BJ (cell line): ENCODE data around the gene ADGRE2. TPM values are rescaled to one million over a fixed set of nuclear protein-coding genes. Genes with fewer than 3 reads are reported as not detected.

Experiments used
- CTCF ChIA-PET: fragments of 350-600 bp; formaldehyde crosslinking; extraction: SDS; loops from one replicate; lab custom pipeline; 2021; ENCODE audit warnings: antibody characterized with exemption, inconsistent platforms; lab: Yijun Ruan, JAX
- POLR2A ChIA-PET: fragments of 300-600 bp; sonication (Branson Sonifier 250); formaldehyde crosslinking; extraction: SDS; loops from one replicate; lab custom pipeline; 2021; ENCODE audit warnings: antibody characterized with exemption; lab: Charles Lee
- DNase-seq: peaks from one replicate; pipeline ENCODE4 v3.0.0-alpha.2; 2011; ENCODE audit warnings: low read depth
- H3K27me3 ChIP-seq: 2 replicates; pipeline ENCODE4 v1.6.0; 2011; ENCODE audit warnings: low read length; ENCODE audit not compliant: control insufficient read depth, insufficient read depth
- H3K36me3 ChIP-seq: 2 replicates; pipeline ENCODE4 v1.5.1; 2011; ENCODE audit warnings: low read length; ENCODE audit not compliant: control insufficient read depth, insufficient read depth
- H3K4me3 ChIP-seq: 2 replicates; pipeline ENCODE4 v1.5.1; 2011; ENCODE audit warnings: low read depth, mild to moderate bottlenecking, control low read depth, low read length
- CTCF ChIP-seq: IDR thresholded peaks from 2 replicates; pipeline ENCODE4 v1.5.1; 2011; ENCODE audit warnings: low read depth, mild to moderate bottlenecking, control low read depth, inconsistent platforms, low read length, moderate library complexity; ENCODE audit not compliant: insufficient read depth
- polyA plus RNA-seq: library from polyadenylated mRNA; depleted of rRNA; stranded (reverse); fragments of >200 nt; gene quantifications from 2 replicates; pipeline ENCODE4 v1.2.3, GENCODE V29; 2011

ADGRE2 gene
- polyA plus RNA-seq, 1 experiment, result 0.72 TPM

DNA sequence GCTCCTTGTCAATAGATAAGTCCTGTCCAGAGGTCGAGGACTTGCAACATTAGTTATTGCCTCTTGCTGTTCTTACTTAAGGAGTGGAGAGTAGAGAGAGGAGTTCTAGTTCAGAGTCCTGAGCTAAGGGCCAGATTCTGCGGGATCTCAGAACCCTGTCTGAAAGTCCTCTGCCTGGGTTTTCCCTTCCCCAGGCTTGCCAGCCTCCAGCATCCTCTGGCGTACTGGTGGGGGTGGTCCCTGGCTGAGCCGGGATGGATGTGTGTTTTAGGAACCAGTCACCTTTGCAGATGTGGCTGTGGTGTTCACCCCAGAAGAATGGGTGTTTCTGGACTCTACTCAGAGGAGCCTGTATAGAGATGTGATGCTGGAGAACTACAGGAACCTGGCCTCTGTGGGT, 62.5 kb downstream of the ADGRE2 start:
- Histone ChIP-seq H3K27me3 (no peaks in the 10 kb centered on the region), H3K36me3 (peaks cover 25% of the 10 kb centered on the region), H3K4me3 (no peak overlapping the region)
- ChIA-PET POLR2A (no interaction called here), CTCF (interaction anchor here (0.7 kb wide), 1 partner anchor 130 kb away, joined by 3 read pairs; no protein-coding TSS in a partner anchor)
- DNase-seq, result no peak
- TF ChIP-seq CTCF, result no peak

DNA sequence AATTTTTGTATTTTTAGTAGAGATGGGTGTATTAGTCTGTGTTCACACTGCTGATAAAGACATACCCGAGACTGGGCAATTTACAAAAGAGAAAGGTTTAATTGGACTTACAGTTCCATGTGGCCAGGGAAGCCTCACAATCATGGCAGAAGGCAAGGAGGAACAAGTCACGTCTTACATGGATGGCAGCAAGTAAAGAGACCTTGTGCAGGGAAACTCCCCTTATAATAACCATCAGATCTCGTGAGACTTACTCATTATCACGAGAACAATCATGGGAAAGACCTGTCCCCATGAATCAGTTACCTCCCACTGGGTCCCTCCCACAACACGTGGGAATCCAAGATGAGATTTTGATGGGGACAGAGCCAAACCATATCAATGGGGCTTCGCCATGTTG, 73.9 kb downstream of the ADGRE2 start:
- DNase-seq, result no peak
- ChIA-PET CTCF (no interaction called here), POLR2A (no interaction called here)
- no peak for TF ChIP-seq CTCF
- Histone ChIP-seq H3K36me3 (peaks cover 32% of the 10 kb centered on the region), H3K27me3 (no peaks in the 10 kb centered on the region), H3K4me3 (no peak overlapping the region)

GRCh38 chr19:14703833-14704232, 74.5 kb downstream of the ADGRE2 start:
- H3K4me3 ChIP-seq, result no peak overlapping the region
- no peaks in the 10 kb centered on the region for H3K27me3 ChIP-seq
- H3K36me3 ChIP-seq, result peaks cover 36% of the 10 kb centered on the region
- no peak for DNase-seq
- no peak for TF ChIP-seq CTCF
- CTCF ChIA-PET, result no interaction called here
- POLR2A ChIA-PET, result no interaction called here

DNA sequence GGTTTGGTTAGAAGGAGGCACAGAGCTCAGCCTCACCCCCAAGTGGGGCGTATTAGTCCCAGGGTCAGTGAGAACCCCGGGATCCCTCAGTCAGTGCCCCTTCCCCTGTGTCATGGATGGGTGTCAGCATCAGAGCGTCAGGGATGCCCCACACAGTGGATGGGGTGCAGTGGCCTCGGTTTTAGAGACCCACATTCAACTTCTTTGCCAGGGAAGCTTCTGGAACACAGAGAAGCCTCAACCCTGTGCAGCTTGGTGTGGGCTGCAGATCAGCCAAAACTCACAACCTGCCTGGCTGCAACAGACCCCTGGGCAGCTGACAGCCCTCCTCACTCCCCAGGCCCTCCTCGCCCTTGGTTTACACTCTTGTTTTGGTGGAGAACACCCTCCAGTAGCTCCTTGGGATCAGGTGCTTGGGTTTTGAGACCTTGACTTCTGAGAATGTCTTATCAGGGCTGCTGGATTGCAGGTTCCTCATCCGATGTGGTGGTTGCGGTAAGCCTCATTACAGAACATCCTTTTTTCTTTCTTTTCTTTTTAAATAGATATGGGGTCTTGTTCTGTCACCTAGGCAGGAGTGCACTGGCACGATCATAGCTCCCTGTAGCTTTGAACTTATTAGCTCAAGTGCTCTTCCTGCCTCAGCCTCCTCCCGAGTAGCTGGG, 77.5 kb downstream of the ADGRE2 start:
- Histone ChIP-seq H3K4me3 (no peak overlapping the region), H3K27me3 (no peaks in the 10 kb centered on the region), H3K36me3 (peaks cover 30% of the 10 kb centered on the region)
- POLR2A ChIA-PET, result no interaction called here
- no peak for DNase-seq
- no peak for TF ChIP-seq CTCF
- CTCF ChIA-PET, result interaction anchor here (0.6 to 1.1 kb wide), 3 partner anchors 10 to 127 kb away, joined by 3 to 5 read pairs (median 4); no protein-coding TSS in a partner anchor

DNA sequence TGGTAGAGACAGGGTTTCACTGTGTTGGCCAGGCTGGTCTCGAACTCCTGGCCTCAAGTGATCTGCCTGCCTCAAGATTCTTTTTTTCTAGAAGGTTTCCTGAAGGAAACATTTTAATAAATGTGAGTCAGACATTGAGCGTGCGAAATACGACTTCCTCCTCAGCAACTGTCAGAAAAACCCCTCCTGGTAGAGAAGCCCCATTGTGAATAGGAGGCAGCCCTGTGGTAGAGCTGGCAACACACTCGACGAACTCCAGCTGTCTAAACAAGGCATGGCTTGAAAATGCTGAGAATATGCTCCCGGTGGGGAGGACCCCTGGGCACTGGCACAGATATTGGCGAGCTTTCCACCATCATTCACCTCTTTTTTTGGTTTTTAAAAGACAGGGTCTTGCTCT, 78.7 kb downstream of the ADGRE2 start:
- TF ChIP-seq CTCF, result no peak
- no peak overlapping the region for H3K4me3 ChIP-seq
- ChIA-PET POLR2A (no interaction called here), CTCF (interaction anchor here (0.7 to 1.1 kb wide), 2 partner anchors 9 to 31 kb away, joined by 3 to 5 read pairs; no protein-coding TSS in a partner anchor)
- H3K27me3 ChIP-seq, result no peaks in the 10 kb centered on the region
- H3K36me3 ChIP-seq, result peaks cover 33% of the 10 kb centered on the region
- no peak for DNase-seq
